HEK293 (cell line): ENCODE measurements around the gene GALNT2.

Experiments used
- CTCF ChIA-PET: fragments of 350-600 bp; formaldehyde crosslinking; extraction: SDS; loops from one replicate; lab custom pipeline; 2021; ENCODE audit warnings: antibody characterized with exemption; lab: Yijun Ruan, JAX
- POLR2A ChIA-PET: fragments of 300-600 bp; formaldehyde crosslinking; extraction: SDS; loops from one replicate; lab custom pipeline; 2020; ENCODE audit warnings: antibody characterized with exemption, inconsistent platforms; lab: Yijun Ruan, JAX
- H3K27ac ChIP-seq: fragments of 200-500 bp; sonication (Bioruptor generic); 2 replicates; pipeline ENCODE4 v1.5.1; 2014; ENCODE audit warnings: low read depth, low read length, control low read depth, inconsistent platforms; ENCODE audit errors: extremely low read depth
- H3K36me3 ChIP-seq, 2 experiments: fragments of 200-500 bp in 1 of 2; sonication (Bioruptor generic) in 1 of 2; 1 replicate in 1 of 2; 2 replicates in 1 of 2; pipeline ENCODE4 v1.5.1; 2014 to 2017; ENCODE audit warnings: inconsistent platforms in 2 of 2, low read length in 2 of 2; ENCODE audit not compliant: control insufficient read depth in 2 of 2, insufficient read depth in 1 of 2
- H3K4me1 ChIP-seq: fragments of 200-500 bp; sonication (Bioruptor generic); 2 replicates; pipeline ENCODE4 v1.5.1; 2014; ENCODE audit warnings: mild to moderate bottlenecking, low read length, inconsistent platforms; ENCODE audit not compliant: control insufficient read depth, insufficient read depth
- H3K4me3 ChIP-seq: 2 replicates; pipeline ENCODE4 v1.5.1; 2011; ENCODE audit warnings: low read depth, mild to moderate bottlenecking, control low read depth, low read length, moderate library complexity
- H3K9me3 ChIP-seq: fragments of 200-500 bp; sonication (Bioruptor generic); 2 replicates; pipeline ENCODE4 v1.5.1; 2014; ENCODE audit warnings: low read depth, low read length, inconsistent platforms; ENCODE audit not compliant: control insufficient read depth, insufficient read depth
- ELK4 ChIP-seq: IDR thresholded peaks from 2 replicates; pipeline ENCODE4 v1.6.1; 2011; ENCODE audit warnings: mild to moderate bottlenecking, low read depth, low read length, borderline replicate concordance
- KLF7 ChIP-seq: fragments of 450-650 bp; formaldehyde crosslinking; IDR thresholded peaks from 2 replicates; pipeline ENCODE4 v1.5.1; 2016; ENCODE audit warnings: missing biosample characterization, missing genetic modification characterization, borderline replicate concordance
- KLF8 ChIP-seq: fragments of 450-650 bp; formaldehyde crosslinking; IDR thresholded peaks from 2 replicates; pipeline ENCODE4 v1.5.1; 2016; ENCODE audit warnings: missing biosample characterization, missing genetic modification characterization
- KLF9 ChIP-seq: fragments of 450-650 bp; formaldehyde crosslinking; IDR thresholded peaks from 2 replicates; pipeline ENCODE4 v1.5.1; 2016; ENCODE audit warnings: missing biosample characterization, missing genetic modification characterization, low read depth
- PRDM2 ChIP-seq: fragments of 450-650 bp; formaldehyde crosslinking; IDR thresholded peaks from 2 replicates; pipeline ENCODE4 v1.5.1; 2016; ENCODE audit warnings: missing biosample characterization, missing genetic modification characterization, borderline replicate concordance
- TRIM28 ChIP-seq: IDR thresholded peaks from 2 replicates; pipeline ENCODE4 v1.6.1; 2011; ENCODE audit warnings: low read length, control low read depth, borderline replicate concordance
- ZBTB10 ChIP-seq: fragments of 450-650 bp; formaldehyde crosslinking; IDR thresholded peaks from 2 replicates; pipeline ENCODE4 v1.5.1; 2016; ENCODE audit warnings: missing biosample characterization, missing genetic modification characterization
- ZNF121 ChIP-seq: fragments of 450-650 bp; formaldehyde crosslinking; IDR thresholded peaks from 2 replicates; pipeline ENCODE4 v1.5.1; 2016; ENCODE audit warnings: missing biosample characterization, missing genetic modification characterization
- ZNF133 ChIP-seq: fragments of 450-650 bp; formaldehyde crosslinking; IDR thresholded peaks from 2 replicates; pipeline ENCODE4 v1.5.1; 2016; ENCODE audit warnings: missing biosample characterization, missing genetic modification characterization
- ZNF169 ChIP-seq: fragments of 450-650 bp; formaldehyde crosslinking; IDR thresholded peaks from 2 replicates; pipeline ENCODE4 v1.5.1; 2016; ENCODE audit warnings: missing biosample characterization, missing genetic modification characterization
- ZNF184 ChIP-seq: fragments of 450-650 bp; IDR thresholded peaks from 2 replicates; pipeline ENCODE4 v1.5.1; 2018; ENCODE audit warnings: missing biosample characterization, mild to moderate bottlenecking, missing genetic modification characterization
- ZNF341 ChIP-seq: fragments of 450-650 bp; formaldehyde crosslinking; IDR thresholded peaks from 2 replicates; pipeline ENCODE4; 2016; ENCODE audit warnings: low read depth, missing biosample characterization, missing genetic modification characterization
- ZNF404 ChIP-seq: fragments of 450-650 bp; formaldehyde crosslinking; IDR thresholded peaks from 2 replicates; pipeline ENCODE4 v1.5.1; 2017; ENCODE audit warnings: missing biosample characterization, missing genetic modification characterization
- ZNF416 ChIP-seq: fragments of 450-650 bp; formaldehyde crosslinking; IDR thresholded peaks from 2 replicates; pipeline ENCODE4 v1.5.1; 2016; ENCODE audit warnings: missing biosample characterization, missing genetic modification characterization
- ZNF571 ChIP-seq: fragments of 450-650 bp; formaldehyde crosslinking; IDR thresholded peaks from 2 replicates; pipeline ENCODE4 v1.5.0; 2017; ENCODE audit warnings: missing biosample characterization, missing genetic modification characterization
- ZNF621 ChIP-seq: fragments of 450-650 bp; formaldehyde crosslinking; IDR thresholded peaks from 2 replicates; pipeline ENCODE4 v1.5.1; 2017; ENCODE audit warnings: missing biosample characterization, missing genetic modification characterization
- ZNF747 ChIP-seq: fragments of 450-650 bp; formaldehyde crosslinking; IDR thresholded peaks from 2 replicates; pipeline ENCODE4 v1.5.1; 2016; ENCODE audit warnings: missing biosample characterization, missing genetic modification characterization
- TF ChIP-seq, protein P1 (sequence below): fragments of 450-650 bp; formaldehyde crosslinking; IDR thresholded peaks from 2 replicates; pipeline ENCODE4 v1.5.1; 2017; ENCODE audit warnings: missing biosample characterization, missing genetic modification characterization
- TF ChIP-seq, protein P2 (sequence below): fragments of 450-650 bp; formaldehyde crosslinking; IDR thresholded peaks from 2 replicates; pipeline ENCODE4 v1.5.1; 2016; ENCODE audit warnings: missing biosample characterization, missing genetic modification characterization

The GALNT2 gene

GRCh38 chr1:230127105-230128054 is 60.3 kb downstream of the GALNT2 start (continued):
- TF ChIP-seq ZBTB10 (tag by site-specific recombination) = no peak
- TF ChIP-seq ELK4 = no peak
- TF ChIP-seq, protein P1, sequence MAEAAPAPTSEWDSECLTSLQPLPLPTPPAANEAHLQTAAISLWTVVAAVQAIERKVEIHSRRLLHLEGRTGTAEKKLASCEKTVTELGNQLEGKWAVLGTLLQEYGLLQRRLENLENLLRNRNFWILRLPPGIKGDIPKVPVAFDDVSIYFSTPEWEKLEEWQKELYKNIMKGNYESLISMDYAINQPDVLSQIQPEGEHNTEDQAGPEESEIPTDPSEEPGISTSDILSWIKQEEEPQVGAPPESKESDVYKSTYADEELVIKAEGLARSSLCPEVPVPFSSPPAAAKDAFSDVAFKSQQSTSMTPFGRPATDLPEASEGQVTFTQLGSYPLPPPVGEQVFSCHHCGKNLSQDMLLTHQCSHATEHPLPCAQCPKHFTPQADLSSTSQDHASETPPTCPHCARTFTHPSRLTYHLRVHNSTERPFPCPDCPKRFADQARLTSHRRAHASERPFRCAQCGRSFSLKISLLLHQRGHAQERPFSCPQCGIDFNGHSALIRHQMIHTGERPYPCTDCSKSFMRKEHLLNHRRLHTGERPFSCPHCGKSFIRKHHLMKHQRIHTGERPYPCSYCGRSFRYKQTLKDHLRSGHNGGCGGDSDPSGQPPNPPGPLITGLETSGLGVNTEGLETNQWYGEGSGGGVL (tag by site-specific recombination) = 0 out of 2 replicates have a peak, but pooled peaks have one; percentile 42
- TF ChIP-seq ZNF341 (tag by site-specific recombination) = peak; percentile 90
- no peak for TF ChIP-seq ZNF747
- no peak for TF ChIP-seq KLF8
- TF ChIP-seq, all 188 proteins: peak for 11

DNA sequence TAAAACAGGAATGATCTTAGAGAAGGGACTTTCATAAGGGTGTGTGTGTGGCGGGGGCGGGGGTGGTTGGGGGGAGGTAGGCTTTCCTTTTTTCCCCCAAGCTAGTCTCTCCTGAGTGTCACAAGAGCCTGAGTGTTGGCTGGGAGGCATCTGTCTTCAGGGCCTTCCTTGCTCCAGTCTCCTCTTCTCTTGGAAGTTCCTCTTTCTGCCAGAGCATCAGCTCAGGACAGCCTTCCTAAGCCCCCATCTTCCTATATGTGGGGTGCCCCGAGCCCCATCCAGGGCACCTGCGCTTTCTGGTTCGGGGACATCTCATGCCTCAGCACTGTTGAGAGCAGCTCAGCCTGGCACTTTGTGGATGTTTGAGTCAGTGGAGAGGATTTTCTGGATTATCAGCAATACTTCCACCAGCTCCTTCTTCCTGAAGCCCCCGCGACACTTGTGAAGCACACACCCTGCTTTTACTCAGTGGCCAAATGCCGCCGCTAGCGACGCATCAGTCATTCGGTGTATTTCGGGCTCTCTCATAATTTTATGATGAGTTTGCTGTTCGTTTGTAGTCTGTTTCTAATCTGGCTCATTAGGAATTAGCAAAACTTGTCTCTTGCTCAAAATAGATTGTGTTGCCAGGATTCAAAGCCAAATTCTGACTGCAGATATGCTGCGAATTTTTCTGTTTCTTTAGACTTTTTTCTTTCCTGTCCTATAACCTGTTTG is 61.7 kb downstream of the GALNT2 start:
- Histone ChIP-seq H3K4me3 (no peak overlapping the region), H3K4me1 (no peaks in the 10 kb centered on the region), H3K27ac (no peak overlapping the region), H3K9me3 (no peaks in the 10 kb centered on the region), H3K36me3 (no peaks in the 10 kb centered on the region)
- TF ChIP-seq KLF7 (no peak), KLF9 (no peak), ZNF571 (tag by site-specific recombination) (no peak), ZNF184 (tag by site-specific recombination) (no peak), ZNF621 (tag by site-specific recombination) (no peak), TRIM28 (no peak)
- TF ChIP-seq, protein P2, sequence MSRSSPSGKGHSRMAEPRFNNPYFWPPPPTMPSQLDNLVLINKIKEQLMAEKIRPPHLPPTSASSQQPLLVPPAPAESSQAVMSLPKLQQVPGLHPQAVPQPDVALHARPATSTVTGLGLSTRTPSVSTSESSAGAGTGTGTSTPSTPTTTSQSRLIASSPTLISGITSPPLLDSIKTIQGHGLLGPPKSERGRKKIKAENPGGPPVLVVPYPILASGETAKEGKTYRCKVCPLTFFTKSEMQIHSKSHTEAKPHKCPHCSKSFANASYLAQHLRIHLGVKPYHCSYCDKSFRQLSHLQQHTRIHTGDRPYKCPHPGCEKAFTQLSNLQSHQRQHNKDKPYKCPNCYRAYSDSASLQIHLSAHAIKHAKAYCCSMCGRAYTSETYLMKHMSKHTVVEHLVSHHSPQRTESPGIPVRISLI (tag by site-specific recombination) = no peak
- CTCF ChIA-PET = interaction anchor here (0.6 to 1.4 kb wide), 2 partner anchors 8 to 45 kb away, joined by 3 to 10 read pairs; no protein-coding TSS in a partner anchor
- POLR2A ChIA-PET = no interaction called here

DNA sequence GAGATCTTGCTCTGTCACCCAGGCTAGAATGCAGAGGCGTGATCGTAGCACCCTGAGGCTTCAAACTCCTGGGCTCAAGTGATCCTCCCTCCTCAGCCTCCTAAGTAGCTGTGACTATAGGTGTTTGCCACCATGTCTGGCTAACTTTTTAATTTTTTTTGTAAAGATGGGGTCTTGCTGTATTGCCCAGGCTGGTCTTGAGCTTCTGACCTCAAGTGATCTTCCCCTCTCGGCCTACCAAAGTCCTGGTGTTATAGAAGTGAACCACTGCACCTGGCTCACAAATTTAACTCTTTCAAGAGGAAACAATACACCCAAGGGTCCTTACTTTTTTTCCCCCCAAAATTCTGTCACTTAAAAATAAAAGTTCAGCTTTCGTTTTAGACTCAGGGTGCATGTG is 62.3 kb downstream of the GALNT2 start:
- ChIA-PET POLR2A (no interaction called here), CTCF (interaction anchor here (0.6 to 1.4 kb wide), 2 partner anchors 8 to 45 kb away, joined by 3 to 10 read pairs; no protein-coding TSS in a partner anchor)
- H3K4me3 ChIP-seq = no peak overlapping the region
- H3K4me1 ChIP-seq = no peaks in the 10 kb centered on the region
- no peaks in the 10 kb centered on the region for H3K9me3 ChIP-seq
- TF ChIP-seq ZNF404 (no peak), PRDM2 (tag by site-specific recombination) (no peak), ZNF416 (tag by site-specific recombination) (no peak), ZNF133 (tag by site-specific recombination) (no peak), ZNF169 (tag by site-specific recombination) (no peak), ZNF121 (tag by site-specific recombination) (peak; percentile 97)
- no peak overlapping the region for H3K27ac ChIP-seq
- no peaks in the 10 kb centered on the region for H3K36me3 ChIP-seq
